ENCODE data around the gene TSBP1. TPM values are rescaled to one million over a fixed set of nuclear protein-coding genes. Genes with fewer than 3 reads are reported as not detected.

TSBP1 gene
- total RNA-seq: not detected in 2 replicates

GRCh38 chr6:32371803-32372202 is at the start of gene TSBP1:
TSBP1 (minus strand) TSS chr6:32371903; CDS start chr6:32371706, 197 bp downstream.

GRCh38 chr6:32406857-32407256 is 35.2 kb upstream of the TSBP1 start, which contains the start of gene BTNL2:
BTNL2 (minus strand) TSS chr6:32407181; CDS start chr6:32407123, 58 bp downstream.

Small RNA genes lying within 50 kb of the gene (small RNA-seq; reads per million reads assigned to genes)
- not detected for gene RNU6-603P

Other genes starting within 250 kb of the TSBP1 start
- gene ATF6B, start 243.7 kb downstream of the TSBP1 start, total RNA-seq: 26.0 and 36.9 TPM in 2 replicates
- gene FKBPL, start 241.6 kb downstream of the TSBP1 start, total RNA-seq: 9.8 and 12.9 TPM in 2 replicates
- 0.11 and 0.79 TPM in 2 replicates for gene PRRT1, start 220.0 kb downstream of the TSBP1 start, total RNA-seq
- gene PPT2, start 217.8 kb downstream of the TSBP1 start, total RNA-seq: 59.3 and 66.9 TPM in 2 replicates
- 4.3 and 5.1 TPM in 2 replicates for gene EGFL8, start 207.3 kb downstream of the TSBP1 start, total RNA-seq
- 34.9 and 59.9 TPM in 2 replicates for gene AGPAT1, start 195.8 kb downstream of the TSBP1 start, total RNA-seq
- 24.7 and 55.9 TPM in 2 replicates for gene RNF5, start 193.5 kb downstream of the TSBP1 start, total RNA-seq
- 5.7 and 5.9 TPM in 2 replicates for gene AGER, start 187.7 kb downstream of the TSBP1 start, total RNA-seq
- 59.1 and 89.9 TPM in 2 replicates for gene PBX2, start 181.7 kb downstream of the TSBP1 start, total RNA-seq
- gene GPSM3, start 179.3 kb downstream of the TSBP1 start, total RNA-seq: 0.79 and 2.2 TPM in 2 replicates
- 0.98 and 3.5 TPM in 2 replicates for gene NOTCH4, start 147.8 kb downstream of the TSBP1 start, total RNA-seq
- gene BTNL2, start 35.3 kb upstream of the TSBP1 start, total RNA-seq: not detected in 2 replicates
- not detected in 2 replicates for gene HLA-DRA, start 68.0 kb upstream of the TSBP1 start, total RNA-seq
- not detected in 2 replicates for gene HLA-DRB5, start 158.4 kb upstream of the TSBP1 start, total RNA-seq
- gene HLA-DRB1, start 217.9 kb upstream of the TSBP1 start, total RNA-seq: 0.22 and 1.2 TPM in 2 replicates

All from placental epithelial cell (primary cell).